ENCODE results near the gene HDAC6. TPM values are rescaled to one million over a fixed set of nuclear protein-coding genes. Genes with fewer than 3 reads are reported as not detected.

Gene HDAC6
- total and polyA plus RNA-seq, 2 donors (not counting 3 experiments of a cell fraction or from before 2014, with no cell fraction given), result 43.7 to 58.4 TPM

GRCh38 chrX:48753708-48754228 is 48.1 kb upstream of the HDAC6 start:
- intact Hi-C loops (cut with micrococcal nuclease) (no loop called here), dilution Hi-C loops (cut with MboI; ENCODE audit: extremely low pct_ligation_motif_present, low sequenced_read_pairs) (no loop called here)
- ChIA-PET POLR2A (no interaction called here), CTCF (no interaction called here)
- FAIRE-seq (no peak), DNase-seq (ENCODE audit: low read depth, low spot score) (no peak)
- Histone ChIP-seq H3K9me3 (replicated peaks; ENCODE audit: control insufficient read depth, insufficient read depth, low read length) (no peaks in the 10 kb centered on the region), H3K4me1 (ENCODE audit: control insufficient read depth, extremely low read depth, insufficient read depth, low read length) (no peaks in the 10 kb centered on the region), H3K4me2 (ENCODE audit: insufficient read depth, low read length) (no peak overlapping the region), H3K9me1 (replicated peaks; ENCODE audit: control insufficient read depth, extremely low read depth, insufficient read depth, low read length) (no peaks in the 10 kb centered on the region), H3K27ac (ENCODE audit: insufficient read depth, low read depth, low read length) (no peak overlapping the region), H4K20me1 (replicated peaks; ENCODE audit: control insufficient read depth, extremely low read depth, insufficient read depth, low read length) (no peaks in the 10 kb centered on the region), H3K4me3 (replicated peaks in 1 of 3; ENCODE audit: insufficient read depth in 1 of 3, low read depth in 1 of 3, low read length in 3 of 3) (no peak overlapping the region), H3K27me3 (ENCODE audit: control insufficient read depth in 2 of 2, insufficient read depth in 2 of 2, low read length in 2 of 2) (no peaks in the 10 kb centered on the region), H3K36me3 (ENCODE audit: control insufficient read depth in 2 of 2, extremely low read depth in 1 of 2, insufficient read depth in 2 of 2, low read length in 2 of 2) (no peaks in the 10 kb centered on the region), H3K79me2 (ENCODE audit: control insufficient read depth, insufficient read depth, low read length) (no peaks in the 10 kb centered on the region), H2AFZ (ENCODE audit: low read depth, low read length) (no peak overlapping the region), H3K9ac (replicated peaks; ENCODE audit: extremely low read depth, insufficient read depth, low read length) (no peak overlapping the region)
- no TSS peak for BruUV-seq (replicated peaks)
- TF ChIP-seq GATA2 (IDR thresholded peaks at IDR 0.05; ENCODE audit: insufficient read depth, insufficient read length, low read depth, low read length) (no peak), MAX (IDR thresholded peaks at IDR 0.05; ENCODE audit: insufficient read depth, insufficient read length) (no peak), CTCF (IDR thresholded peaks at IDR 0.05; ENCODE audit: extremely low read depth in 1 of 2, insufficient read depth in 1 of 2, low read depth in 1 of 2, low read length in 2 of 2) (no peak), FOS (IDR thresholded peaks at IDR 0.05; ENCODE audit: borderline replicate concordance, insufficient read depth, low read length) (no peak), EZH2 (IDR thresholded peaks at IDR 0.05; ENCODE audit: borderline replicate concordance, low read depth, low read length, severe bottlenecking) (no peak), JUN (IDR thresholded peaks at IDR 0.05; ENCODE audit: borderline replicate concordance, insufficient read depth, insufficient read length, low read depth) (no peak), POLR2AphosphoS5 (IDR thresholded peaks at IDR 0.05; ENCODE audit: insufficient read depth, low read depth, low read length) (no peak), MYC (IDR thresholded peaks at IDR 0.05; ENCODE audit: low read depth, low read length) (no peak), POLR2A (IDR thresholded peaks at IDR 0.05; ENCODE audit: low read depth, low read length) (no peak)
